HEK293T (cell line): ENCODE data around the gene TMEM218.
"Not testable (repeated sequence)": the region's sequence is repeated elsewhere in the genome, so short reads cannot be mapped to it uniquely, and the experiment has no call there.

Experiments
- CTCF ChIA-PET: fragments of 350-600 bp; formaldehyde crosslinking; extraction: SDS; loops from one replicate; lab custom pipeline; 2021; ENCODE audit warnings: antibody characterized with exemption, inconsistent platforms; lab: Yijun Ruan, JAX
- POLR2A ChIA-PET: fragments of 350-600 bp; formaldehyde crosslinking; extraction: SDS; loops from one replicate; lab custom pipeline; 2020; ENCODE audit warnings: antibody characterized with exemption, inconsistent platforms; lab: Yijun Ruan, JAX
- DNase-seq: peaks from one replicate; pipeline ENCODE4 v3.0.0; 2012; ENCODE audit warnings: mixed read lengths; ENCODE audit errors: extremely low spot score
- ARNT ChIP-seq: fragments of 450-650 bp; IDR thresholded peaks from 2 replicates; pipeline ENCODE4 v1.6.1; 2017; ENCODE audit warnings: mild to moderate bottlenecking
- BHLHE40 ChIP-seq: fragments of 450-650 bp; IDR thresholded peaks from 2 replicates; pipeline ENCODE4 v1.6.1; 2016; ENCODE audit warnings: mild to moderate bottlenecking, moderate library complexity, borderline replicate concordance
- CTBP1 ChIP-seq: fragments of 450-650 bp; IDR thresholded peaks from 2 replicates; pipeline ENCODE4 v1.6.1; 2016; ENCODE audit warnings: borderline replicate concordance
- ELF4 ChIP-seq: fragments of 450-650 bp; IDR thresholded peaks from 2 replicates; pipeline ENCODE4 v1.6.1; 2017; ENCODE audit warnings: antibody characterized with exemption
- FOXA1 ChIP-seq: fragments of 450-650 bp; IDR thresholded peaks from 2 replicates; pipeline ENCODE4 v1.6.1; 2016; ENCODE audit warnings: mild to moderate bottlenecking
- FOXK2 ChIP-seq: fragments of 450-650 bp; IDR thresholded peaks from 2 replicates; pipeline ENCODE4 v1.6.1; 2016; ENCODE audit warnings: mild to moderate bottlenecking
- FOXM1 ChIP-seq: fragments of 450-650 bp; IDR thresholded peaks from 2 replicates; pipeline ENCODE4 v1.6.1; 2017; ENCODE audit warnings: mild to moderate bottlenecking, borderline replicate concordance
- HDGF ChIP-seq: fragments of 450-650 bp; IDR thresholded peaks from 2 replicates; pipeline ENCODE4 v1.6.1; 2017; ENCODE audit warnings: antibody characterized with exemption, borderline replicate concordance
- L3MBTL2 ChIP-seq: fragments of 450-650 bp; conservative IDR thresholded peaks from 2 replicates; pipeline ENCODE4 v1.6.1; 2016; ENCODE audit warnings: mild to moderate bottlenecking
- LEF1 ChIP-seq: fragments of 450-650 bp; IDR thresholded peaks from 2 replicates; pipeline ENCODE4 v1.6.1; 2017; ENCODE audit warnings: mild to moderate bottlenecking, borderline replicate concordance
- NFRKB ChIP-seq: fragments of 450-650 bp; IDR thresholded peaks from 2 replicates; pipeline ENCODE4 v1.6.1; 2016; ENCODE audit warnings: mild to moderate bottlenecking, moderate library complexity
- SP1 ChIP-seq: fragments of 450-650 bp; IDR thresholded peaks from 2 replicates; pipeline ENCODE4 v1.6.1; 2017
- SUZ12 ChIP-seq: fragments of 450-650 bp; IDR thresholded peaks from 2 replicates; pipeline ENCODE4 v1.6.1; 2016; ENCODE audit warnings: mild to moderate bottlenecking
- TARDBP ChIP-seq: fragments of 450-650 bp; IDR thresholded peaks from 2 replicates; pipeline ENCODE4 v1.6.1; 2016
- ZNF384 ChIP-seq: fragments of 450-650 bp; IDR thresholded peaks from 2 replicates; pipeline ENCODE4 v1.6.1; 2016

The TMEM218 gene

GRCh38 chr11:125092669-125093068 is 18.8 kb downstream of the TMEM218 start:
- DNase-seq = no peak
- POLR2A ChIA-PET = no interaction called here
- CTCF ChIA-PET = interaction anchor here (1.9 kb wide), 1 partner anchor 336 kb away, joined by 5 read pairs; no protein-coding TSS in a partner anchor
- no peak for TF ChIP-seq CTBP1
- TF ChIP-seq L3MBTL2 = no peak
- no peak for TF ChIP-seq ELF4
- no peak for TF ChIP-seq LEF1
- TF ChIP-seq HDGF = no peak

GRCh38 chr11:125091877-125092664 is 19.4 kb downstream of the TMEM218 start:
- ChIA-PET POLR2A (interaction anchor here (1.0 to 1.5 kb wide), 2 partner anchors 20 to 32 kb away, joined by 3 to 6 read pairs; partner anchors contain the start of gene TMEM218), CTCF (interaction anchor here (0.7 to 2.0 kb wide), 13 partner anchors 48 to 361 kb away, joined by 3 to 20 read pairs (median 5); no protein-coding TSS in a partner anchor)
- no peak for TF ChIP-seq SP1
- no peak for TF ChIP-seq LEF1
- no peak for TF ChIP-seq NFRKB
- TF ChIP-seq FOXM1 = no peak
- TF ChIP-seq SUZ12 = no peak
- TF ChIP-seq FOXK2 = no peak
- no peak for TF ChIP-seq ELF4
- no peak for TF ChIP-seq ZNF384
- TF ChIP-seq FOXA1 = no peak
- TF ChIP-seq HDGF = no peak
- no peak for TF ChIP-seq L3MBTL2
- no peak for TF ChIP-seq CTBP1
- DNase-seq = no peak

- TF ChIP-seq ARNT (no peak), HDGF (no peak), ELF4 (no peak), ZNF384 (no peak), SP1 (no peak), BHLHE40 (no peak)
- POLR2A ChIA-PET = interaction anchor here (1.0 to 1.7 kb wide), 3 partner anchors 12 to 33 kb away, joined by 3 to 6 read pairs (median 5); partner anchors contain the start of gene TMEM218
- CTCF ChIA-PET = interaction anchor here (0.6 to 2.0 kb wide), 23 partner anchors 9 to 362 kb away, joined by 3 to 20 read pairs (median 4); no protein-coding TSS in a partner anchor
- peak; percentile 81 for DNase-seq
These were observed 20.1 kb downstream of the TMEM218 start for GRCh38 chr11:125091247-125091876.

- TF ChIP-seq ARNT (no peak), SP1 (no peak), L3MBTL2 (no peak), CTBP1 (no peak), ZNF384 (no peak), TARDBP (no peak), HDGF (no peak), FOXK2 (no peak), SUZ12 (no peak), FOXM1 (no peak), BHLHE40 (no peak)
- POLR2A ChIA-PET = interaction anchor here (1.0 to 1.7 kb wide), 3 partner anchors 12 to 33 kb away, joined by 3 to 6 read pairs (median 5); partner anchors contain the start of gene TMEM218
- DNase-seq = no peak
- CTCF ChIA-PET = interaction anchor here (0.6 to 2.0 kb wide), 21 partner anchors 8 to 362 kb away, joined by 3 to 20 read pairs (median 5); no protein-coding TSS in a partner anchor
These were observed 20.6 kb downstream of the TMEM218 start for GRCh38 chr11:125090816-125091215.

- POLR2A ChIA-PET = interaction anchor here (1.7 kb wide), 1 partner anchor 13 kb away, joined by 5 read pairs; no protein-coding TSS in a partner anchor
- CTCF ChIA-PET = interaction anchor here (0.7 to 1.7 kb wide), 6 partner anchors 20 to 255 kb away, joined by 3 to 5 read pairs (median 3); no protein-coding TSS in a partner anchor
- not testable (repeated sequence) for DNase-seq
These were observed 21.3 kb downstream of the TMEM218 start for GRCh38 chr11:125090151-125090550.

- CTCF ChIA-PET = interaction anchor here (0.7 to 1.1 kb wide), 3 partner anchors 21 to 63 kb away, joined by 3 read pairs; no protein-coding TSS in a partner anchor
- DNase-seq, POLR2A ChIA-PET: not testable (repeated sequence)
These were observed 21.9 kb downstream of the TMEM218 start for GRCh38 chr11:125089481-125089880.

GRCh38 chr11:125088576-125089455 is 22.6 kb downstream of the TMEM218 start:
- TF ChIP-seq SP1 (no peak), SUZ12 (no peak), LEF1 (no peak), FOXM1 (no peak), FOXA1 (no peak), CTBP1 (no peak), ARNT (no peak), ZNF384 (no peak)
- DNase-seq = no peak
- ChIA-PET POLR2A (no interaction called here), CTCF (interaction anchor here (1.0 to 1.1 kb wide), 2 partner anchors 21 to 53 kb away, joined by 3 read pairs; no protein-coding TSS in a partner anchor)
